Measurements from ENCODE around the gene HECTD2.
"Not testable (repeated sequence)": the region's sequence is repeated elsewhere in the genome, so short reads cannot be mapped to it uniquely, and the experiment has no call there.

HECTD2 gene

GRCh38 chr10:91369978-91370589, 40.1 kb upstream of the HECTD2 start:
- TF ChIP-seq CTCF (IDR thresholded peaks at IDR 0.05; ENCODE audit: low read depth, low read length, missing control alignments) = peak; percentile 71
- H3K27ac ChIP-seq; H3K27me3 ChIP-seq (replicated peaks); H3K36me3 ChIP-seq (replicated peaks); H3K4me3 ChIP-seq (ENCODE audit: low read depth, low read length); in situ Hi-C loops (cut with HindIII; ENCODE audit: low pct_ligation_motif_present, low sequenced_read_pairs): not testable (repeated sequence)
- DNase-seq = peak; percentile 53

GRCh38 chr10:91374052-91374451, 36.1 kb upstream of the HECTD2 start:
- Histone ChIP-seq H3K36me3 (replicated peaks) (no peaks in the 10 kb centered on the region), H3K4me3 (ENCODE audit: low read depth, low read length) (no peak overlapping the region), H3K27ac (no peak overlapping the region), H3K27me3 (replicated peaks) (no peaks in the 10 kb centered on the region)
- TF ChIP-seq CTCF (IDR thresholded peaks at IDR 0.05; ENCODE audit: low read depth, low read length, missing control alignments) = no peak
- in situ Hi-C loops (cut with HindIII; ENCODE audit: low pct_ligation_motif_present, low sequenced_read_pairs) = no loop called here
- no peak for DNase-seq

GRCh38 chr10:91378061-91378460, 32.1 kb upstream of the HECTD2 start:
- H3K27me3 ChIP-seq (replicated peaks) = no peaks in the 10 kb centered on the region
- TF ChIP-seq CTCF (IDR thresholded peaks at IDR 0.05; ENCODE audit: low read depth, low read length, missing control alignments) = no peak
- DNase-seq = peak; percentile 50
- H3K36me3 ChIP-seq (replicated peaks) = no peaks in the 10 kb centered on the region
- in situ Hi-C loops (cut with HindIII; ENCODE audit: low pct_ligation_motif_present, low sequenced_read_pairs) = no loop called here
- no peak overlapping the region for H3K27ac ChIP-seq
- H3K4me3 ChIP-seq (ENCODE audit: low read depth, low read length) = no peak overlapping the region

GRCh38 chr10:91380873-91381256, 29.3 kb upstream of the HECTD2 start:
- Histone ChIP-seq H3K36me3 (replicated peaks) (no peaks in the 10 kb centered on the region), H3K4me3 (ENCODE audit: low read depth, low read length) (no peak overlapping the region), H3K27ac (no peak overlapping the region), H3K27me3 (replicated peaks) (no peaks in the 10 kb centered on the region)
- TF ChIP-seq CTCF (IDR thresholded peaks at IDR 0.05; ENCODE audit: low read depth, low read length, missing control alignments) = no peak
- DNase-seq = no peak
- in situ Hi-C loops (cut with HindIII; ENCODE audit: low pct_ligation_motif_present, low sequenced_read_pairs) = no loop called here

- Histone ChIP-seq H3K36me3 (replicated peaks) (no peaks in the 10 kb centered on the region), H3K27ac (no peak overlapping the region), H3K27me3 (replicated peaks) (no peaks in the 10 kb centered on the region), H3K4me3 (ENCODE audit: low read depth, low read length) (no peak overlapping the region)
- in situ Hi-C loops (cut with HindIII; ENCODE audit: low pct_ligation_motif_present, low sequenced_read_pairs) = no loop called here
- no peak for DNase-seq
- TF ChIP-seq CTCF (IDR thresholded peaks at IDR 0.05; ENCODE audit: low read depth, low read length, missing control alignments) = no peak
These were observed 28.8 kb upstream of the HECTD2 start for GRCh38 chr10:91381257-91381891.

All from brain microvascular endothelial cell (primary cell).